ENCODE results near the gene PLEKHG3.

The PLEKHG3 gene

GRCh38 chr14:64708148-64709004 is 4.2 kb downstream of the PLEKHG3 start:
- DNase-seq: no peak

GRCh38 chr14:64709126-64709525 is 4.9 kb downstream of the PLEKHG3 start:
- DNase-seq: no peak

- no peak for DNase-seq
These were observed 6.8 kb downstream of the PLEKHG3 start for GRCh38 chr14:64711039-64711438.

- no peak for DNase-seq
These were observed 9.5 kb downstream of the PLEKHG3 start for GRCh38 chr14:64713677-64714076.

GRCh38 chr14:64714432-64715025 is 10.3 kb downstream of the PLEKHG3 start:
- no peak for DNase-seq

GRCh38 chr14:64715146-64715627 is 11.0 kb downstream of the PLEKHG3 start:
- no peak for DNase-seq

GRCh38 chr14:64715628-64716412 is 11.6 kb downstream of the PLEKHG3 start:
- DNase-seq: no peak

GRCh38 chr14:64717870-64718269 is 13.6 kb downstream of the PLEKHG3 start:
- no peak for DNase-seq

- DNase-seq: no peak
These were observed 14.5 kb downstream of the PLEKHG3 start for GRCh38 chr14:64718762-64719161.

- no peak for DNase-seq
These were observed 15.4 kb downstream of the PLEKHG3 start for GRCh38 chr14:64719601-64720000.

GRCh38 chr14:64720131-64720576 is 15.9 kb downstream of the PLEKHG3 start:
- no peak for DNase-seq

GRCh38 chr14:64721391-64721791 is 17.2 kb downstream of the PLEKHG3 start:
- no peak for DNase-seq

GRCh38 chr14:64721899-64722298 is 17.7 kb downstream of the PLEKHG3 start:
- DNase-seq: no peak

GRCh38 chr14:64722842-64723447 is 18.7 kb downstream of the PLEKHG3 start:
- DNase-seq: no peak

GRCh38 chr14:64723691-64724577 is 19.7 kb downstream of the PLEKHG3 start:
- no peak for DNase-seq

GRCh38 chr14:64724578-64724930 is 20.3 kb downstream of the PLEKHG3 start:
- DNase-seq: no peak

GRCh38 chr14:64725261-64725815 is 21.1 kb downstream of the PLEKHG3 start:
- DNase-seq: no peak

- no peak for DNase-seq
These were observed 21.8 kb downstream of the PLEKHG3 start for GRCh38 chr14:64725879-64726584.

- no peak for DNase-seq
These were observed 22.3 kb downstream of the PLEKHG3 start for GRCh38 chr14:64726585-64726890.

GRCh38 chr14:64727551-64728071 is 23.4 kb downstream of the PLEKHG3 start:
- DNase-seq: no peak

GRCh38 chr14:64728106-64728505 is 23.9 kb downstream of the PLEKHG3 start:
- DNase-seq: no peak

Data from NCI-H774 (cell line).